ENCODE results near the gene RBM20. TPM values are rescaled to one million over a fixed set of nuclear protein-coding genes. Genes with fewer than 3 reads are reported as not detected.

RBM20 gene
- polyA plus RNA-seq, 1 experiment = 0.11 TPM

DNA sequence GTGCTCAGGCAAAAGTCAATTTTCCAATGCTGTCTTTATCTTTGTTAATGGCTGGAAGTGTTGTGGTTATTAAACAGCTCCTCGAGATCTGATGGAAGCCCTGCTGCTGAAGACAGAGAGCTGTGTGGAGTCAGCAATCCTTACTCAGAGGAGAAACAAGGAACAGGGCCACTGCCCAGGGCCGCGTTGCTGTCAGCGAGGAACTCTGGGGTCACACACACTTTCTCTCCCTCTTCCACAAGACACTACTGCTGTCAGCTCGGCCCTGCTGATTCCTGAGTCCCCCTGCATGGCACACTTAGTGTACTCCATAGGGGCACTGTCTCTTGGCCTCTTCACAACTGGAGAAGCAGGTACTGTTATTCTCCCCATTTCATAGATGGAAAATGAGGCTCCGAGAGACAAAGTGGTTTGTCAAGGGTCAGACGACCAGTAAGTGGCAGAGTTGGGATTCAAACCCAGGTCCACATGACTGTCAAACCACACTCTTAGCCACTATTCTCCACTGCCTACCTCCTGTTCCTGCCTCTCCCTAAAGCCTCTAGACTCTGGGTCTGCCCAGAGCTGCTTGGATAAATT, 198.3 kb downstream of the RBM20 start:
- peaks cover 22% of the 10 kb centered on the region for H3K27me3 ChIP-seq (ENCODE audit: control insufficient read depth, insufficient read depth, low read length)
- CTCF ChIA-PET = no interaction called here
- POLR2A ChIA-PET = no interaction called here
- DNase-seq (ENCODE audit: low read depth, low spot score) = no peak
- H3K4me3 ChIP-seq (ENCODE audit: low read depth, low read length) = no peak overlapping the region
- H3K9me3 ChIP-seq (ENCODE audit: control insufficient read depth, insufficient read depth, low read length) = no peaks in the 10 kb centered on the region
- H3K27ac ChIP-seq (ENCODE audit: low read depth, low read length) = no peak overlapping the region
- no peak for TF ChIP-seq CTCF (IDR thresholded peaks at IDR 0.05; ENCODE audit: low read depth, low read length)

DNA sequence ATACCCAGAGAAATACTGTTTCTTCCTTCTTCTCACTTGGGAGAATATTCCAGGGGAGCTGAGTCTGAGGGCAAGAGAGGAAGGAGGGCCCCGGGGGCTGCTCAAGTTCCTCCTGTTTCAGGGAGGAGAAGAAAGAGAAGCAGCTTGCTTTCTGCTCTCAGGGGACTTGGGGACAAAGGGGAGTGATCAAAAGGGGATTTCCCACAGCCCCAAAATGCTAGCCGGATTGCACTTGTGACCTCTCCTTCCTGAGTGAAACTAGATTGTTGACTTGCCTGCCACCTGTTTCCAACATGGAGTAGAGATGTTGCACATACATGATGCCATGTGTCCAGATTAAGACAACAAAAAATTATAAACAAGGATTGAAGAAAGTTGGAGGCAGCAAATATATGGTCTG, 198.9 kb downstream of the RBM20 start:
- DNase-seq (ENCODE audit: low read depth, low spot score) = no peak
- H3K27ac ChIP-seq (ENCODE audit: low read depth, low read length) = no peak overlapping the region
- no peak overlapping the region for H3K4me3 ChIP-seq (ENCODE audit: low read depth, low read length)
- peaks cover 20% of the 10 kb centered on the region for H3K27me3 ChIP-seq (ENCODE audit: control insufficient read depth, insufficient read depth, low read length)
- ChIA-PET CTCF (no interaction called here), POLR2A (interaction anchor here (0.5 kb wide), 1 partner anchor 12 kb away, joined by 3 read pairs; no protein-coding TSS in a partner anchor)
- TF ChIP-seq CTCF (IDR thresholded peaks at IDR 0.05; ENCODE audit: low read depth, low read length) = no peak
- H3K9me3 ChIP-seq (ENCODE audit: control insufficient read depth, insufficient read depth, low read length) = no peaks in the 10 kb centered on the region

DNA sequence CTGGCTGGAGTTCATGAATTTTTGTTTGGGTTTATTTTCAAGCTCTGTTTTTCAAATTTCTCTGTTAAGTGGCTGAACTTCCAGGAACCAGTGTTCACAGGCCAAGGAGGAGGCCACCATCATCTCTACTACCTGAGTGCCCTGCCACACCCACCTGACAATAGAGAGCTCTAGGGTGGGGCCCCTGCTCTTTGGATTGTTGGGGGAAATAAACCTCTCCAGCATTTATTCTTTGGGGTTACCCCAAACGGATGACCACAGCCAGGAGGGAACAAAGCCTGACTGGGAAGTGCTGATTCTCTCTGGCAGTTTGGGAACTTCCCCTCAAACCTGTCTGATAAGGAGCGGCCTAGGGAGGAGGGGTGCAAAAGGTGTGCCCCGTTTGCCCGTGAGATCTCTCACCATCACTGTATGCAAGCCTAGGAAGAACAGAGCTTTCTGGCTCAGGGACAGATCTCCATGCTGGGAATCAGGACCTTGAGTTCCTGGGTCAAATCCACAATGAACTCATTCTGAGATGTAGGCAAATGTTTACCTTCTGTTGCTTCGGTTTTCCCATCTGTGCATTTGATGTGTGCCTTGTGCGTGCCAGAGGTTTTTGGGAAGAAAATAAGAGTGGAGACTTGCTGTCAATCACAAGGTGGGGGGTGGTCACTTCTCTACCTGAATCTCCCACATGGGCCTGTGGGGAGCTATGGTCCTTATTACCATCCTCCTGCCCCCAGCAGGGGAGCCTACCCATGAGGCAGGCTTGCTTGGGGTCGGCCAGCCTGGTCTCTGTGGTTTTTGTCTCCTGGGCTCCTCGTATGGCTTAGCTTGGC, 199.9 kb downstream of the RBM20 start:
- POLR2A ChIA-PET = no interaction called here
- peaks cover 22% of the 10 kb centered on the region for H3K27me3 ChIP-seq (ENCODE audit: control insufficient read depth, insufficient read depth, low read length)

GRCh38 chr10:110844617-110844881, 200.4 kb downstream of the RBM20 start:
- TF ChIP-seq CTCF (IDR thresholded peaks at IDR 0.05; ENCODE audit: low read depth, low read length) = no peak
- Histone ChIP-seq H3K9me3 (ENCODE audit: control insufficient read depth, insufficient read depth, low read length) (no peaks in the 10 kb centered on the region), H3K27me3 (ENCODE audit: control insufficient read depth, insufficient read depth, low read length) (peaks cover 26% of the 10 kb centered on the region), H3K27ac (ENCODE audit: low read depth, low read length) (no peak overlapping the region), H3K4me3 (ENCODE audit: low read depth, low read length) (no peak overlapping the region)
- POLR2A ChIA-PET = no interaction called here
- CTCF ChIA-PET = no interaction called here
- DNase-seq (ENCODE audit: low read depth, low spot score) = no peak

More for the DNA sequence above, 199.9 kb downstream of the RBM20 start:
- no peak for TF ChIP-seq CTCF (IDR thresholded peaks at IDR 0.05; ENCODE audit: low read depth, low read length)
- H3K4me3 ChIP-seq (ENCODE audit: low read depth, low read length) = no peak overlapping the region
- CTCF ChIA-PET = no interaction called here
- H3K27ac ChIP-seq (ENCODE audit: low read depth, low read length) = no peak overlapping the region
- H3K9me3 ChIP-seq (ENCODE audit: control insufficient read depth, insufficient read depth, low read length) = no peaks in the 10 kb centered on the region
- DNase-seq (ENCODE audit: low read depth, low spot score) = no peak

- ChIA-PET CTCF (no interaction called here), POLR2A (no interaction called here)
- TF ChIP-seq CTCF (IDR thresholded peaks at IDR 0.05; ENCODE audit: low read depth, low read length) = no peak
- H3K9me3 ChIP-seq (ENCODE audit: control insufficient read depth, insufficient read depth, low read length) = no peaks in the 10 kb centered on the region
- H3K27me3 ChIP-seq (ENCODE audit: control insufficient read depth, insufficient read depth, low read length) = peaks cover 28% of the 10 kb centered on the region
- no peak for DNase-seq (ENCODE audit: low read depth, low spot score)
- no peak overlapping the region for H3K4me3 ChIP-seq (ENCODE audit: low read depth, low read length)
- no peak overlapping the region for H3K27ac ChIP-seq (ENCODE audit: low read depth, low read length)
These were observed 201.1 kb downstream of the RBM20 start for GRCh38 chr10:110845192-110845755.

Data from AG04450 (cell line).